ENCODE results near the gene RTRAF. TPM values are rescaled to one million over a fixed set of nuclear protein-coding genes. Genes with fewer than 3 reads are reported as not detected.

RTRAF gene
- polyA plus RNA-seq, 12 donors = 215 to 313 (median 243) TPM; not detected in 1

DNA sequence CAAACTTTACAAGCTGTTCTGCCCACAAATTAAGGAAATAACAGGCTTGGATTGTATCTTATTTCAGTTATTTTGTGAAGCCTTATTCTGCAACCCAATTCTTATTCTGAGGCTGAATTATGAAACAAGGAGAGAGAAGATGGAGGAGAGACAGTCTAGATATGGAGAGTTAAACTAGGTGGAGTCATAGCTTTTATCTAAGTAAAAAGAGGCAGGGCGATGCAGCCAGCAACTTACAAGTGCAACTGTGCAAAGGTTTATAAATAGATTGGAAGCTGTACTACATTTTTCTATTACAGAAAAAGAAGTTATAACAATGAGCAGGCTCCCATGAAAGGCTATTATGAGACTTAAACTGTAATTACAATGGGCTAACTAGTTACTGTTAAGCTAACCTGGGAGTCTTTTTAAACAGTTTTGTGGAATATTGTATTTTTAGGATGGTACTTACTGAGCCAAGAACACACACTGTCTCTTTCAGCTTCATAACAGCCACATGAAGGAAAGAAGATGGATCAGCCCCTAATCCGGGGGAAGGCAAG, 57.1 kb downstream of the RTRAF start:
- no peak for DNase-seq

DNA sequence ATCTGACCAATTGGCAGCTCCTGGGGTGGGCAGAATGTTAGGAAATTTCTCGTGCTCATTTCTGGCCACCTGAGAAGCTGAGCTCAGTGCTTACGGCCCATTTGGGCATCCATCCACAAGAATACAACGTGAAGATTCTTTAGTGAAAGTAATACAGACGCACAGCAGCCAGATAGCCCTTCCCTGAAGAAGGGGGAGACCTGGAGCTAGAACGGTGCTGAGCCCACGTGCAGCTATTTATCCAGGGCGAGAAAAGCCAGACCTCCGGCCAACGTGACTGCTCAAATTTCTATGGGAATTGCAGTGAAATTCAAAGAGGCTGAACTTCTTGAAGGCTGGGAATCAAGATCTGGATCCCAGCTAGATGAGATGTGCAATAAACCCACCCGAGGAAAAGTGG, 58.8 kb downstream of the RTRAF start:
- DNase-seq = no peak

DNA sequence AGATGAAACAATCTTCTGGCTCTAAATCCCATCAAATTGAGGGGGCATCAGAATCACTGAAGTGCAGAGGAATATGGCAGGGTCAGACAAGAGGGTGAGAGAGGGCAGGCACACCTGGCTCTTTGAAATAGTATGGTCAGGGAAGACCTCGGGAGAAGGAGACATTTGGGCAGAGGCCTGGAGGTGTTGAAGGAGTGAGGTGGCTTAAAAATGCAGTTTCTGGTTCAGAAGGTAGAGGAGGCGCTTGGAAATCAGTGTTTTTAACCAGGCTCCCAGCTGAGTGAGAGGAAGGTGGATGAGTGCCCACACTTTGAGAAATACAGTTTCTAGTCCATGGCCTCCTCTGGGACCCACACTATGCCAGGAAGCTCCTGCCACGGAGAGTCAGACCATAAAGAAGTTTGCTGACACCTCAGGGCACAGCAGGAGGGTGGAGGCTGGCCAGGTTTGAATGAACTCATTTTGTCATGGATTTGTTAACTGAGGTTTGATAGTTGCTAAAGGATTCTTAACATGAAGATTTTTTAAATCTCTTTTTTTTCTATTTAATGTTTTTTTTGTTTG, 59.4 kb downstream of the RTRAF start:
- no peak for DNase-seq

DNA sequence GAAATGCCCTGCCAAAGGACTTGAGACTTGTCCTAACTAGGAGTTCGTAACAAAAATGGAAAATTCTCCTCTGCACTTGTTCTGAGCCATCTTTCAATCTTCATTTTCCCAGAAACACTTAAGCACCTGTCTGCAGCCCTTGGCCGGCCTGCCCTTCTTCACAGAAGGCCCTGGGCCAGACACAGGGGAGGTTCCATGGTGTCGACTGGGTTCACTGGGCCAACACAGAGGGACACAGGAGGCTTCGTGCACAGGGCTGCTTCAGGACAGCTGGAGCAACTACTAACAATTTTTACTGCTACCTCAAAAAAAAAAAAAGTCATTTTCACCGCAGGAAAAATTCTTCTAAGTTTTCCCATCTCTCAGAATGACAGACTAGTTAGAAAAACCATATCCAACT, 59.9 kb downstream of the RTRAF start:
- DNase-seq = no peak

DNA sequence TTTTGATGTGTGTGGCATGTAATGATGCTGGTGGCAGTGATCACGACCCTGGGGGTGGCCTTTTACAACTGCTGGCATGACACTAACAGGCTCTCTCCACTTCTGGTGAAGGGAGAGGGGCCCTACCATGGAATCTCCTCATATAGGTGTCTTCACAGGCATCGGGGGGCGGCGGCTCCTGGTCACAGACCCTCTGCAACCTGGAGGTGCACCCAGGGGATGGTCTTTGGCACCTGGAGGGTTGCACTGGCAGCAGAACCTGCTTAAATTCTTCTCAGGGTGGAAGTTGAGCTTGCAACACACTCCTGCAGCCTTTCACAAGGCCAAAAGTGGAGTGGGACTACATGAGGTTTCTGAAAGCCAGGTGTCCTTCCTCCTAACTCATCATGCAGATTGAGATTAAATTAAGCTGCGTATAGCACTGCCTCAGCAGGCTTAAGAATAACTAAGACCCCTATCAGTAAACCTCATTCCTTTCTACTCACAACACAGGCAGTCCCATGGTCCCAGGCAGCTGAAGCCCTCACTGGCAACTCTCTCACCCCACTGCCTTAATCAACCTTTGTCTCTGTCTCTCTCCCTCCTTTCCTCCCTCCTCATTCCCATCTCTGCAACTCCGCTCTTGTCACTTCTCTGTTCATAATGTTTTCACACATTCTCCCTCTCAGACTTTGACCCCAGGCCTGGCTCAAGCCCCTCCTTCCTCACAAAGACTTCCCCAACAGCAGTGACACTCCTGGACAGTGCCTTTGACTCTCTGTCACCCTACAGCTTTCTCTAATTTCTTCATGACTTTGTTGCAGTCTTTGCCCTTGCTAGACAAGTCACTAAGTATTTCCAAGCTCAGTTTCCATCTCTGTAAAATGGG, 60.6 kb downstream of the RTRAF start:
- DNase-seq = no peak

DNA sequence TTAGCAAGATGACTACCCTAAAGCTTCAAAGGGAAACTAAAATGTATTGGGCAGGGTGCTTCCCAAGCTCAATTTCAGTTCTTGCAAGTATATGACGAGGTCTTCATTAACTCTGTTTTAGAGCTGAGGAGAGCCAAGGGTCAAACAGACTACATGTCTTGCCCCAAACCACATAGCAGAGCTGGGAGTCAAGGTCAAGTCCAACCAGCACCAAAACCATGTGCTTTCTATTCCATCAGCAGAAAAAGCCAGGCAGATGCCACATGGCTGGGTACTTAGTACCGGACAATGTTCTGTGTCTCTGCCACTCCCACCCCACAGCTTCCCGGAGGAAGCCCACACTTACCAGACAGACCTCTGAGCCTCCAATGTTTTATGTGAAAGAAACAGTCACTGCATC, 61.9 kb downstream of the RTRAF start:
- no peak for DNase-seq

DNA sequence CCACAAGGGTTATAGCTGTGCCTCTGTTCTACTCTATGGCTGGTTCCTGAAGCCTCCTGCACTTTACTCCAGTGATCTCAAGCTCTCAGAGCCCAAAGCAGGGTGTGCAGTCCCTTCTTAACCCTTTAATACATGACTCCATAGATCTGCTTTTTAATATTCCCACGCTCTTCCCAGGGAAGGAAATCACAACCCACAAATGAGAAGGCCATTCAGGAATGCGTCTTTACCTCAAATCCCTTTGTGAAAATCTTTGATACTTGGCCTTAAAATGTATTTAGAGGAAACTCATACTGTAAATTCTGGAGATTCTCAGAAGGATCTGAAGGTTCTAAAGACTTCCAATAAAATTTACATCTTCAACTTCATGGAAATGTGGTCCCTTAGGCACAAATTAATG, 62.5 kb downstream of the RTRAF start:
- DNase-seq = no peak

DNA sequence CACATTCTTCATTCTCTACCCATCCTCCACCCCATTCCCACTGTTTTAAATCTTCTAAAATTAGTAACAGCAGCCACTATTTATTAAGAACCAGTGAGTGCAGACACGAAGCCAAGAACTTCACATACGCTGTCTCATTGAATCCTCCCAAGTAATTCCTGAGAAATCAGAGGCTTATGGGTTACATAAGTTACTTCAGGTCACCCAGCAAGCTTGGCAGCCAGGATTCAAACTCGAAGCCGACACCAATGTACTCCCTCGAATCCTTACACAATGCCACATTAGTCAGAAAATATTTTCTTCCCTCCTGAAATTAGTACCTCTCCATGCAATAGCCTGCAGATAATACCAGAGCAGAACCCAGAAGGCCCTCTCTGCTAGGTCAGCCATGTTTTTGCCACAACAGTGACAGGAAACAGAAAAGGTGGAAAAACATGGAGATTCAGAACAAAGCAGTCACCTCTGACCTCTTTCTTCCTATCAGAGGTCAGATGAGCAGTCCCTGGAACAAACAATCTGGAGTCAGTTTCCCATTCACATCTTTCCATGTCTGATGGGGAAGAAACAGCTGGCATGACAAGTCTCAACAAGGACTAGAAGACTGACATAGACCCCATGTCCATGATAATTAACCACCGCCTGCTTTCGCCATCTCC, 63.1 kb downstream of the RTRAF start:
- peak; percentile 22 for DNase-seq

DNA sequence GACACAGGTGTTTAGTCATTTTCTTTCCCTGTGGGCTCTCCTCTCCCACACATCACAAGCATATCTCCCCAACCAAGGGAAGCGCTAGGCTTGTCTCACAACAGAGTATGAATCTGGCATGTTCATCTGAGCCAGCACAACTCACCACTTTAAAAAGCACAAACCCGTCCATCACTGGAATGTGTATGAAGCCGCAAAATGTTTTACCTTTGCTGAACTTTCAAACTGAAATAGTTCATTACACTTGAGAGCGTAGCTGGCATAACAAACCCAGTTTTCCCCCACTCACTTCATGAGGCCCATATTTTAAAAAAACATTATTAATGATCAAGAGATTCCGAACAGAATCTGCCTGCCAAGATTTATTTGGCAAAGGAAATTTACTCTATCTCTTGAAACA, 63.7 kb downstream of the RTRAF start:
- DNase-seq = peak; percentile 57

DNA sequence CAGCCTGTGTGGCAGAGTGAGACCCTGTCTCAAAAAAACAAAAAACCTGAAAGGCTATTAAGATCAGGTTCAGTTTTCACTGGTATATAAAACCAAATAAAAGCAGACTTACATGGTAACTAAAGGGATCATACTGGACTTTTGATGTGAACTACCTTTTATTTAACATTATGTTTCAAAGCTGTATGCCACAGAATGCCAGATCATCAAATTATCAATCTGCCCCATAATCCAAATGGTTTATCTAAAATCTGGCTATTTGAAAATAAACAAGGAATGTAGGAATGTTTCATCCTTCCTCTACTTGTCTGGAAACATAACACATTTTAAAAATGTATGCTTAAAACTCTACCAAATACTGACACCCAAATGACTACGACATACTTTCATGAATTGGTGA, 65.3 kb downstream of the RTRAF start:
- DNase-seq = no peak

DNA sequence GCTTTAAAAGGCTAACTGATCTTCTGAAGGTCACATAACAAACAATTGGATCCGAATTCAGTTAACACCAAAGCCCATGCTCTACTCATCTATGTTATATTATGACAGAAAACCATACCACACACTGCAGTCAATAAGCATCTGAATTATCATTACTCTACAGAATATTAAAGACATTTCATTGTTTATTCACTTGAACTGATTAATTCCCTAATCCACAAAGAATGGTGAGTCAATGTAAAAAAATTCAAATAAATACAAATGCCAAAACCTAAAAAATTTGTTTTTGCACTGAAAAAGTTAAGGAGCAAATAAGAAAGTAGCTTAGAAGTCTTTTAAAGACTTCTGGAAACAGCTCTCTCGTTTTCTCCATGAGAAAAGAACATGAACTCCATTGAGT, 65.8 kb downstream of the RTRAF start:
- DNase-seq = no peak

DNA sequence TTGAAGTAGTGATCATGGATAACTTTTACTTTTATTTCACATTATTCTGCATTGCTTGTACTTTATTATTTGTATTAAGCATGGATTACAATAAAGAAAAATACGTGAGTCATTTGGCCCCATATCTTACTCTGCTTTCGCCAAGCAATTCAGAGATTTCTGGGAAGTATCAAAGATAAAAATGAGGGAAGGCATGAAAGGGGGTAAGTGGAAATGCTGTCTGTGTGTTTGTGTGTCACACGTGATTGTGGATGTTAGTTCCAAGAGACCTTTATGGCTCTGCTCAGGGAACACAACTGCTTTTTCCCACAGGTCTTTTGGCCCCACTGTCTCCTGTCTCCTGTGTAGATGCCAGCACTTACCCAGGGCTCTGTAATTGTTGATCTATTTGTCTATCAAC, 69.0 kb downstream of the RTRAF start:
- DNase-seq = no peak

DNA sequence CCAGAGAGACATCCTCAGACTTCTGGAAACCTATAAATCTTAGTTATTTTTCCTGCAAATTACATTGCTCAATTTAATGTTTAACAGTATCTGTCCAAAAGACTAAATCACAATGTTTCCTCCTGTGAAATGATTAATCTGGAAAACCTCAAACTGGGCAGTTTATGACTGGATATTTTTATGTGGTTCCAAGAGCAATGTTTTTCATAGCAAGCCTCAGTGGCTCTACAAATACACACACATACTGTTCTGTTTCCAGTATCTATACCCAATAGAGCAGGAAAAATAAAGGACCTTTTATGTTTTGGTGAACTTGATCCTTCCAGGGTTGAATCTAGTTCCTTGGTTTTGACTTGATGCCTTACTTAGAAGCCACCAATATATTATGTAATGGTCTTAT, 70.3 kb downstream of the RTRAF start:
- no peak for DNase-seq

DNA sequence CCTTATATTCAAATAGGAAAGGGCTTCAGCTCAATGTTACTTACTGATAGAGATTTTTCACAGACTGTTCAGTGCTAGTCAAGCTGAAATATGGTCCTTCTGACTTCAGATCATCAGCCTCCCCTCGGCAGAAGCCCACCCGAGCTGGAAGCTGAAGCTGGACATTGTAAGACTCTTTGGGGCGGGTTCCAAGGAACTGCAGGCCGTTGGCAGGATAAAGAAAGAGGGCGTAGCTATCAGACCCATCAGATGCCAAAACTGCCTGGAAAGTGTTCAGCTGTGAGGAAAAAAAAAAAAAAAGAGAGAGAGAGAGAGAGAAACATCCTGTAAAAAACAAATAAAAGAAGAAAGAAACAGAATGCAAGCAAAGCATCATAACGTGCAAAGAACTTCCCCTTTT, 70.7 kb downstream of the RTRAF start:
- peak; percentile 60 for DNase-seq

Other genes starting within 250 kb of the RTRAF start
- gene GNG2, start 128.9 kb upstream of the RTRAF start, polyA plus RNA-seq (ENCODE audit: insufficient read length in 12 of 12) = 10 to 100 TPM in 11 of 12 donors, not detected in 1; 43.6 to 86.3 (median 63.1) TPM
- gene NID2, start 79.5 kb downstream of the RTRAF start, polyA plus RNA-seq (ENCODE audit: insufficient read length in 12 of 12) = 100 to 1,000 TPM in 6 of 12 donors, 10 to 100 TPM in 5, not detected in 1; 77.8 to 134 (median 103) TPM

All from muscle of arm (tissue), 12 donors.